Measurements from ENCODE around the gene APOBEC3G.

The APOBEC3G gene

GRCh38 chr22:39133871-39134270 is 56.8 kb downstream of the APOBEC3G start:
- DNase-seq (ENCODE audit: low read depth), result no peak
- no peak overlapping the region for H3K4me3 ChIP-seq (ENCODE audit: low read depth, low read length)
- no peak for TF ChIP-seq CTCF (IDR thresholded peaks at IDR 0.05; ENCODE audit: low read depth, low read length, missing control alignments)

GRCh38 chr22:39134366-39135091 is 57.5 kb downstream of the APOBEC3G start:
- TF ChIP-seq CTCF (IDR thresholded peaks at IDR 0.05; ENCODE audit: low read depth, low read length, missing control alignments), result no peak
- no peak overlapping the region for H3K4me3 ChIP-seq (ENCODE audit: low read depth, low read length)
- no peak for DNase-seq (ENCODE audit: low read depth)

GRCh38 chr22:39135092-39135896 is 58.2 kb downstream of the APOBEC3G start:
- no peak for DNase-seq (ENCODE audit: low read depth)
- no peak overlapping the region for H3K4me3 ChIP-seq (ENCODE audit: low read depth, low read length)
- peak; percentile 77 for TF ChIP-seq CTCF (IDR thresholded peaks at IDR 0.05; ENCODE audit: low read depth, low read length, missing control alignments)

- DNase-seq (ENCODE audit: low read depth), result no peak
- H3K4me3 ChIP-seq (ENCODE audit: low read depth, low read length), result no peak overlapping the region
- no peak for TF ChIP-seq CTCF (IDR thresholded peaks at IDR 0.05; ENCODE audit: low read depth, low read length, missing control alignments)
These were observed 59.2 kb downstream of the APOBEC3G start for GRCh38 chr22:39136317-39136716.
